ENCODE results near the gene GPR3. TPM values are rescaled to one million over a fixed set of nuclear protein-coding genes. Genes with fewer than 3 reads are reported as not detected.

The GPR3 gene
- total and polyA plus RNA-seq, 4 donors: 0.51 to 1.8 (median 0.94) TPM

GRCh38 chr1:27438621-27439061 lies 46.2 kb downstream of the GPR3 start:
- no peak for ATAC-seq (ENCODE audit: insufficient read depth, low FRiP score)
- Histone ChIP-seq H3K27ac (ENCODE audit: low read depth in 1 of 2, low read length in 1 of 2) (peak overlapping the region in 1 of 2 donors; percentile 53), H3K9me3 (ENCODE audit: control insufficient read depth in 4 of 4, insufficient read depth in 3 of 4, low read length in 3 of 4) (no peaks in the 10 kb centered on the region), H3K4me1 (ENCODE audit: control insufficient read depth in 5 of 5, insufficient read depth in 5 of 5, low read length in 5 of 5) (peaks cover 10 to 42% (median 20%) of the 10 kb centered on the region in 5 donors), H3K27me3 (ENCODE audit: control insufficient read depth in 3 of 3, insufficient read depth in 3 of 3, low read length in 2 of 3) (no peaks in the 10 kb centered on the region), H3K9ac (ENCODE audit: insufficient read depth in 1 of 2, low read length in 2 of 2) (no peak overlapping the region), H3K4me3 (no peak overlapping the region), H3K36me3 (ENCODE audit: control insufficient read depth in 4 of 4, insufficient read depth in 4 of 4, low read length in 4 of 4) (peaks cover 0 to 4% (median 0%) of the 10 kb centered on the region in 4 donors)
- TF ChIP-seq CTCF (IDR thresholded peaks at IDR 0.05; ENCODE audit: control extremely low read depth, extremely low read depth): no peak
- no peak for DNase-seq
- 89 to 93% methylated on average over 1 of the region's 1 CpG for WGBS, 2 donors

GRCh38 chr1:27439150-27439549 lies 46.7 kb downstream of the GPR3 start:
- H3K36me3 ChIP-seq (ENCODE audit: control insufficient read depth in 4 of 4, insufficient read depth in 4 of 4, low read length in 4 of 4): peaks cover 0 to 4% (median 0%) of the 10 kb centered on the region in 4 donors
- 47 to 53% methylated on average over 2 of the region's 2 CpGs for WGBS, 2 donors
- peaks cover 10 to 38% (median 20%) of the 10 kb centered on the region in 5 donors for H3K4me1 ChIP-seq (ENCODE audit: control insufficient read depth in 5 of 5, insufficient read depth in 5 of 5, low read length in 5 of 5)
- no peaks in the 10 kb centered on the region for H3K9me3 ChIP-seq (ENCODE audit: control insufficient read depth in 4 of 4, insufficient read depth in 3 of 4, low read length in 3 of 4)
- ATAC-seq (ENCODE audit: insufficient read depth, low FRiP score) (no peak), DNase-seq (no peak)
- no peak overlapping the region for H3K9ac ChIP-seq (ENCODE audit: insufficient read depth in 1 of 2, low read length in 2 of 2)
- no peak overlapping the region for H3K27ac ChIP-seq (ENCODE audit: low read depth in 1 of 2, low read length in 1 of 2)
- no peaks in the 10 kb centered on the region for H3K27me3 ChIP-seq (ENCODE audit: control insufficient read depth in 3 of 3, insufficient read depth in 3 of 3, low read length in 2 of 3)
- no peak overlapping the region for H3K4me3 ChIP-seq
- TF ChIP-seq CTCF (IDR thresholded peaks at IDR 0.05; ENCODE audit: control extremely low read depth, extremely low read depth): no peak

- Histone ChIP-seq H3K27ac (ENCODE audit: low read depth in 1 of 2, low read length in 1 of 2) (no peak overlapping the region), H3K4me1 (ENCODE audit: control insufficient read depth in 5 of 5, insufficient read depth in 5 of 5, low read length in 5 of 5) (peaks cover 0 to 11% (median 0%) of the 10 kb centered on the region in 5 donors), H3K4me3 (no peak overlapping the region), H3K36me3 (ENCODE audit: control insufficient read depth in 4 of 4, insufficient read depth in 4 of 4, low read length in 4 of 4) (peaks cover 0 to 9% (median 4%) of the 10 kb centered on the region in 4 donors), H3K27me3 (ENCODE audit: control insufficient read depth in 3 of 3, insufficient read depth in 3 of 3, low read length in 2 of 3) (no peaks in the 10 kb centered on the region), H3K9ac (ENCODE audit: insufficient read depth in 1 of 2, low read length in 2 of 2) (no peak overlapping the region), H3K9me3 (ENCODE audit: control insufficient read depth in 4 of 4, insufficient read depth in 3 of 4, low read length in 3 of 4) (no peaks in the 10 kb centered on the region)
- ATAC-seq (ENCODE audit: insufficient read depth, low FRiP score): no peak
- 26 to 68% methylated on average over 1 of the region's 1 CpG for WGBS, 2 donors
- TF ChIP-seq CTCF (IDR thresholded peaks at IDR 0.05; ENCODE audit: control extremely low read depth, extremely low read depth): no peak
- DNase-seq: no peak
Measured at GRCh38 chr1:27444632-27445031, 52.2 kb downstream of the GPR3 start.

Other genes starting within 250 kb of the GPR3 start
- 10 to 100 TPM; 19.3 to 48.0 TPM for gene SLC9A1, start 237.5 kb upstream of the GPR3 start, total RNA-seq
- gene SLC9A1, start 237.5 kb upstream of the GPR3 start, polyA plus RNA-seq: 10 to 100 TPM; 19.7 to 29.6 TPM
- gene WDTC1, start 158.0 kb upstream of the GPR3 start, total RNA-seq: 10 to 100 TPM; 38.1 to 41.0 TPM
- 10 to 100 TPM; 19.8 to 22.2 TPM for gene WDTC1, start 158.0 kb upstream of the GPR3 start, polyA plus RNA-seq
- 10 to 100 TPM; 25.2 to 46.8 TPM for gene TMEM222, start 70.5 kb upstream of the GPR3 start, total RNA-seq
- 10 to 100 TPM; 50.1 to 51.5 TPM for gene TMEM222, start 70.5 kb upstream of the GPR3 start, polyA plus RNA-seq
- 10 to 100 TPM; 10.5 to 58.0 TPM for gene SYTL1, start 50.6 kb upstream of the GPR3 start, total RNA-seq
- 10 to 100 TPM; 27.7 to 41.6 TPM for gene SYTL1, start 50.6 kb upstream of the GPR3 start, polyA plus RNA-seq
- gene MAP3K6, start 25.7 kb upstream of the GPR3 start, total RNA-seq: 10 to 100 TPM; 17.0 to 96.6 TPM
- gene MAP3K6, start 25.7 kb upstream of the GPR3 start, polyA plus RNA-seq: 10 to 100 TPM; 53.1 to 72.5 TPM
- 100 to 1,000 TPM in 1 of 2 donors, 10 to 100 TPM in 1; 36.6 to 611 TPM for gene FCN3, start 17.8 kb upstream of the GPR3 start, total RNA-seq
- 100 to 1,000 TPM; 452 to 489 TPM for gene FCN3, start 17.8 kb upstream of the GPR3 start, polyA plus RNA-seq
- gene CD164L2, start 9.3 kb upstream of the GPR3 start, total RNA-seq: 10 to 100 TPM in 1 of 2 donors, 1 to 10 TPM in 1; 6.3 to 19.8 TPM
- 10 to 100 TPM in 1 of 2 donors, 1 to 10 TPM in 1; 6.8 to 11.0 TPM for gene CD164L2, start 9.3 kb upstream of the GPR3 start, polyA plus RNA-seq
- 100 to 1,000 TPM in 1 of 2 donors, 10 to 100 TPM in 1; 47.9 to 136 TPM for gene WASF2, start 97.5 kb downstream of the GPR3 start, total RNA-seq
- 10 to 100 TPM; 27.3 to 51.0 TPM for gene WASF2, start 97.5 kb downstream of the GPR3 start, polyA plus RNA-seq
- 10 to 100 TPM; 31.8 to 37.9 TPM for gene AHDC1, start 211.5 kb downstream of the GPR3 start, total RNA-seq
- gene AHDC1, start 211.5 kb downstream of the GPR3 start, polyA plus RNA-seq: 10 to 100 TPM; 10.3 to 11.8 TPM
- gene FGR, start 242.6 kb downstream of the GPR3 start, total RNA-seq: 100 to 1,000 TPM in 1 of 2 donors, 10 to 100 TPM in 1; 26.6 to 108 TPM
- 100 to 1,000 TPM; 113 to 403 TPM for gene FGR, start 242.6 kb downstream of the GPR3 start, polyA plus RNA-seq